NCI-H774 (cell line): ENCODE measurements around the gene WFDC5.
"Not testable (repeated sequence)": the region's sequence is repeated elsewhere in the genome, so short reads cannot be mapped to it uniquely, and the experiment has no call there.

ENCODE experiments used
- DNase-seq: peaks from one replicate; lab custom pipeline; 2025; lab: John Stamatoyannopoulos, UW

The WFDC5 gene, protein sequence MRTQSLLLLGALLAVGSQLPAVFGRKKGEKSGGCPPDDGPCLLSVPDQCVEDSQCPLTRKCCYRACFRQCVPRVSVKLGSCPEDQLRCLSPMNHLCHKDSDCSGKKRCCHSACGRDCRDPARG

DNA sequence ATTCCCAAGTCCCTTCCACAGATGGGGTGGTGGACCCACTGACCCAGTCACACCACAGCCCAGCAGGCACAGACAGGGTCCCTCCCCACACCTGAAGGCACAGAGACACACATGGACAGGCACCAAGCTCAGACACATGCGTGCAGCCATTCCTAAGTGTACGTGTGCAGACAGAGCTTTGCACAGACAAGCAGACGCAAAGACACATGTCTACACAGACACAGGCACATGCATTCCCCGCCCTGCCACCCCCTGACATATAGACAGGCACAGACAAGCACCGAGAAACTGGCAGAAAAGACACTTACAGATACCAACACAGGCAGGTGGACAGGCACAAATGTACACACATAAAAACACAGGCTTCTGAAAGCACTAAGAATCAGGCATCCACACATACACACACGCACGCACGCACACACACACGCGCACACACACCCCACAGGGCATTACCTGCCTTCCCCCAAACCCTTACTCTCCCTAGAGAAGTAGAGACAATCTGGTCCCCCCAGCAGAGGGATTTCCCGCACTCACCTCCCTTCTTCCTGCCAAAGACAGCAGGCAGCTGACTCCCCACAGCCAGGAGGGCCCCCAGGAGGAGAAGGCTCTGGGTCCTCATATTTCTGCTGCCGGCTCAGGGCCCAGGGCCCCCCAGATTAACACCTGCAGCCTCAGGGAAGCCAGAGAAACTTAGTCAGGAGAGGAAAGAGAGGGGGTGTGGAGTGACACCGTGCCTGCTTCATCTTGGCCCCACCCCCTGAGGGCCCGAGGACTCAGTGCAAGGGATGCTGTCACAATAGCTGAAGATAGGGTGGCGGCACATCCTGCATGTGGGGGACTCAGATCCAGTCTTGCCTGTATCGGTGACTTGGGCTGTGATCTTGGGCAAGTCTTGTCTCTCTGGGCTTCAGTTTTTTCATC, at the start of gene WFDC5:
WFDC5 (minus strand) TSS at position 710 of the 921 bp plus-strand sequence; CDS start at position 619, 91 bp downstream.
- DNase-seq, result no peak

DNA sequence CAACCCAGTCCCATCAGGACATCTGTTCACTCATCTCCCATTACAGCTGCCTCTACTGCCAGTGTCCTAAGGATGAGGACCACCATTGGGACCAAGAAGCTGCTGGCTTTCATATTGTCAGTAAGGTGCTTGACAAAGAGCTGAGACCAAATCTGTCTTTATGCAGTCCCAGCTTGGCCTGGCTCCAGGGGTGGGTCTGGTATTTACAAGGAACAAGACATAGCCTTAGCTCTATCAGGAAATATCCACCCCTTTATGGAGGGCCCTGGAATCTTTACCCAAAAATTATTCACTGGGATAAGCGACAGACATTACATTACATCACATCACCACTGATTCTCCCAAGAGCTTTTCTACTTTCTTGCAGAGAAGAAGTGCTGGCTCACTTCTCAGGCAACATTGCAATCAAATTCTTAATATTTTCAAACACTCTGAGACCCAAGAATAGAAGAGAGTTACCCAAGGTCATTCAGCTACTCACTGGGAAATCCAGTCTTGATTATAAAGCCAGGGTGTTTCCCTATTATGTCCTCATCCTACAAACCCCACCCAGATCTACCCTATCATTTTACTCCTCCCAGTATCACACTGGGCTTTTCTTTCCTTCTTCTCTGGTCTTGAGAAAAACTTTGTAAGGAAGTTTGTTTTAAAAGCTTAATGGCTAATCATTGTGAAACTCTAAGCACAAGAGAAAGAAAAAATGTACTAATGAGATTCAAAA, 48.3 kb upstream of the WFDC5 start:
- no peak for DNase-seq

DNA sequence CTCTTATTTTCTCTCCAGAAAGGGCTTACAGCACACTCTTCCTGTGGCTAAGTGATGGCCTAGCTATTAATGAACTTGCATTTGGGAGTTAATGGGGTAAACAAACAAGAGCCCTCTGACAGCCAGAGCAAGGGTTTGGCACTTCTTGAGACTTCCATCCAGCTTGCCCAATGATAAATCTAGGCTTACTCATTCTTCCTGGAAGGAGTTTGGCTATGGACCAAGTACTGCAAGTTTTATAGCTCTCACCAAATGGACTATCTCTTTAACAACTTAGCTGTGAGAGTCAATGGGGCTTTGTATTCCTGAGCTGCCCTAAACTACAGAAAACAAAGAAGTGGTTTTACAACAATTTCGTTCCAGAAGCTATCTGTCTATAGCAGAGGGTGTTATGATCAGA, 43.0 kb upstream of the WFDC5 start:
- no peak for DNase-seq

DNA sequence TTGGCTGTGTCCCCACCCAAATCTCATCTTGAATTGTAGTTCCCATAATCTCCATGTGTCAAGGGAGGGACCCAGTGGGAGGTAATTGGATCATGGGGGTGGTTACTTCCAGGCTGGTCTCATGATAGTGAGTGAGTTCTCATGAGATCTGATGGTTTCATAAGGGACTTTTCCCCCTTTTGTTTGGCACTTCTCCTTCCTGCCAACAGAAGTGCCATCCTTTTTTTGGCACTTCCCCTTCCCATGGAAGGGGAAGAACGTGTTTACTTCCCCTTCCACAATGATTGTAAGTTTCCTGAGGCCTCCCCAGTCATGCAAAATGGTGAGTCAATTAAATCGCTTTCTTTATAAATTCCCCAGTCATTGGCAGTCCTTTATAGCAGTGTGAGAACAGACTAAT, 41.7 kb upstream of the WFDC5 start:
- DNase-seq, result no peak

DNA sequence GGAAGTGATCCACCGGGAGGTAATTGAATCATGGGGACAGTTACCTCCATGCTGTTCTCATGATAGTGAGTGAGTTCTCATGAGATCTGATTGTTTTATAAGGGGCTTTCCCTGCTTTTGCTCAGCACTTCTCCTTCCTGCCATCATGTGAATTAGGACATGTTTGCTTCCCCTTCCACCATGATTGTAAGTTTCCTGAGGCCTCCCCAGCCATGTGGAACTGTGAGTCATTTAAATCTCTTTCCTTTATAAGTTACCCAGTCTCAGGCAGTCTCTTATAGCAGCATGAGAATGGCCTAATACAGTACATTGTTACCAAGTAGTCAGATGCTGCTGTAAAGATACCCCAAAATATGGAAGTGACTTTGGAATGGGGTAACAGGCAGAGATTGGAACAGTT, 39.8 kb upstream of the WFDC5 start:
- not testable (repeated sequence) for DNase-seq

DNA sequence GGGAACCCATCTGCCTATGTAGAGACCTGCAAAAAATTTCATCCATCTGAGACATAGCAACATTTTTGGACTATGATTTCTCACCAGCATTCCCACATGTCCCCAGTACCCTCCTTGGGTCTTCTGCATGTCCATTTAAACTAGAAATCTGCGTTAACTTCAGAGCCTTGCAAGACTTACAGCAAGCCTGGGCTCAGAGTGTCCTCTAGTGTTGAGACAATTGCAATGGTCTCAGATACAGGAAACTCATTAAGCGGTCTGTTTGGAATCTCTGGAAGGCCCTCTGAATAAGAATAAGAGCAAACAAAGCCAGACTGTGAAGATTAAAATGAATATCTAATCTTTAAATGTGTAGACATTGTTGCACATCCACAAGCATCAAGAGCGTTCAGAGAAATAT, 39.2 kb upstream of the WFDC5 start:
- no peak for DNase-seq

DNA sequence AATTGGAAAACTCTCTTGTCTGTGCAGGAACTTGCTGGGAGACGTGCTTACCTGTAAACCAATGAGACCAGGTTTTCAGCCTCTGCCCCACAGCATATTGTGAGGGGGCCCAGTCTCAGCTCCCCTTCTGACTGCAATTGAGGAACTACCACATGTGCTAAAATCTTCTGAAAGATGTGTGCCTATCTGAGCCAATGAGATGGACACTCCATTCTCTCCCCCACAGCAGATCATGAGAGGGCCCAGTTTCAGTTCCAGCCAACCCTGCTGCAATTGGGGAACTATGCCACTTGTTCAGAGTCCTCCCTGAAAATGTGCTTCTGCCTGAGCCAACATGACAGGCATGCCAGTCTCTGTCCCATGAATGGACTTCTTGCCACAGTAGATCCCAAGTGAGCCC, 38.8 kb upstream of the WFDC5 start:
- DNase-seq, result no peak

DNA sequence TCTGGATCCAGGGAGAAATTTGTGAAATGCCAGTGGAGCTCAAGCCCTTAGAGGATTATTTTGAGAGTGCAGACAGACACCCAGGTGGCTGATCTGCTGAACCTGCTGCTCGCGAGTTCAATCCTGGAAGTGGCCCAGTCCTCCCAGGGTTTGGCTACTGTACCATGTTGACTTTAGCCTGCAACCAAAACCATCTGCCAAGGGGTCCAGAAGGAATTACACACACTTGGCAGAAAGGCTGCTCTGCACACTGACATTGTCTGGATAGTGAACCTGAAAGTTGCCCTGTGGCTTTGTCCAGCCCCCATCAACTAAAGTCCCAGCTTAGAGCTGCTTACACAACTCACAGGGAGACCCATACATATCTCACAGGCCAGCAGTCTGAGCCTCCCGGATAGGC, 38.2 kb upstream of the WFDC5 start:
- DNase-seq, result no peak

DNA sequence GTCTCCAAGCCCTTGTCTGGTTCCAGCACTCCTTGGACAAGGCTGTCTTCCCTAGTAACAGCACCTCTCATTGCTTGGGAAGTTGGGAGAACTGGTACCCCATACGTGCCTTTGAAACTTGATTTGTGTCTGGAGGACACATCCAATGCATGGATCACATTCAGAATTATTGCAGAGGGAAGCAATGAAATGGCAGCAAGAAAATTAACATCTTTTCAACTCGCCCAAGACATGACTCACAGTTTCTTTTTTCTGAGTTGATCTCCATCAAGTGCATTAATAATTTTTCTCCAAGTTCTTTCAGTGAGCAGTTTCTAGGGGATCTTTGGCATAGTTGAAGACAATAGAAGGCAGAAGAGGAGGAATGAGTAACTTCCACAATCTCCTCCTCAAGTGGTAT, 37.4 kb upstream of the WFDC5 start:
- DNase-seq, result no peak

DNA sequence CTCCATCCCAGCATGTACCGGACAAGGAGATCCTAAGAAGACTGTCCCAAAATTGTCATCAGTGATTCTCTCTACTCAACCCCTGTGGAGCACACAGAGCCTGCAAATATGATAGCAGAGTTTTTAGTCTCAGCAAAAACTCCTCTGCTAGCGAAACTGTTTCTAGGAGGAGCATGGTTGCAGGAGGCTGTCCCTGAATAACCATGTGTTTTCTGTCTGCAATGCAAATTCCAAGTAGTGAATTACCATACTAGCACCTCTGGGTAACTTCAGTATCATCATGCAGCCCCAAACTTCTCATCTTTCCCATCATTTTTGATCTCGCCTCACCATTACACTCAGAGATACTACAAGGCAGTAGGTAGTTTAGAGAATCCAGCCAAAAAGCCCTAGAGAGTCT, 34.1 kb upstream of the WFDC5 start:
- no peak for DNase-seq

DNA sequence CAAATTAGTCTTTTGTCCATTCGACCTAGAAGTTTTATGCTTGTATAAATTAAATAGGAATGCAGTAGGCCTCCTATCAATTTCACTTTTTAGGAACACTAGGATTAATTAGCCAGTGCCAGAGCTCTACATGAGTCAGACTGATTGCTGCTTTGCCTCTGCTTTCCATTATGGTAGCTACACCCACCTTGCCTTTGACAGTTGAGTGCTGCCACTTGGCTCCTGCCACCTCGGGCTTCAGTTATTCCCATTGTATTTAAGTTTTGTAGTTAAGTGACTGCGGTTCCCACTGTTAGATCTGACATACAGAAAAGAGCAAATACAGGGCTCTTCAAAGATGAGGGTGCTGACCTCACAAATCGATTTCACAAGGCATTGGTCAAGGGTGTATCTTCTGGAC, 25.9 kb upstream of the WFDC5 start:
- no peak for DNase-seq

DNA sequence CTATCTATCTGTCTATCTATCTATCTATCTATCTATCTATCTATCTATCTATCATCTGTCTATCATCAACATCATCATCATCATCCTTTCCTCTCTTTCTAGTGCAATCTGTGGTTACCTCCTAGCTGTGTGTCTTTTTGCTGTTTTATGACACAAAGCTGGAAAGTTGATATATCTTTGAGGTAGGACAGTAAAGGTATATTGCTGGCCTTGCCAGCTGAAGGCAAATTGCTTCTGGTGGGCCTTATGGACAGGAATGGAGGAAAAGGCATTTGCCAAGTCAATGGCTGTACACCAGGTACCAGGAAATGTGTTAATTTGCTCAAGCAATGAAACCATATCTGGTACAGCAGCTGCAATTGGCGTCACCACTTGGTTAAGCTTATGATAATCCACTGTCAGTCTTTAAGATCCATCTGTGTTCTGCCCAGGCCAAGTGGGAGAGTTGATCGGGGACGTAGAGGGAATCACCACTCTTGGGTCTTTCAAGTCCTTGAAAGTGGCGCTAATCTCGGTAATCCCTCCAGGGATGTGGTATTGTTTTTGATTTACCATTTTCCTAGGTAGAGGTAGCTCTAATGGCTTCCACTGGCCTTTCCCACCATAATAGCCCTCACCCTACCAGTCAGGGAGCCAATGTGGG, 24.9 kb upstream of the WFDC5 start:
- DNase-seq, result not testable (repeated sequence)

DNA sequence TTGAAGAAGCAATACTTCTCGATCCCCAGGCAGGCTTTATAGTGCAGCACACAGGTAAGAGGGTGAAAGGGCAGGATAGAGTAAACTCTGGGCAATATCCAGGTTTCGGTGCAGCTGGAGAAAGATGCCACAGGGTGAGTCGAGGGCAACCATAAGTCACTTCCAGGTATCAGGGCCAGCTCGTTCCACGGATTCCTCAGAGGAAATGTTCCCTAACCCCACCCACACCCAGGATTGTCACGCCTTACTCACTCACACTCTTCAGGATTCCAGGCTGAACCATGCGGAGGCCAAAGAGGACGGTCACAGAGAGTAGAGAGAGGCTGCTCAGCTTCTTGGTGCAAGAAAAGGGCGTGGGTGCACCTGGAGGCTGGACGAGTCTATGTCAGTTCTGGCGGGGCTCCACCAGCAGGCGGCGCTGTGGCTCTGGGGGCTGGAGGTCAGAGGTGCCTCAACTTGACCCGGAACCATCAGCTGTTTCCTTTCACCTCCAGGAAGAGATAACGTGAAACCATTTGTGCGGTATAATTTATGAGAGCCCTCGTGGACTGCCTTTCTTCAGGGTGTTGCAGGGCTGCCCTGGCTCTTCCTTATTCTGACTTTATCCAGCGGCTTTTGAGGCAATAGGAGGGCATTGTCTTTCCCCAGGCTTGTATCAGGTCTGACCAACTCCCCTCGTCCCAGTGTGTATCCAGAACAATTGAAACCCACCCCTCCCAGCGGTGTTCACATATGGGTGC, 23.8 kb upstream of the WFDC5 start:
- peak; percentile 3 for DNase-seq

DNA sequence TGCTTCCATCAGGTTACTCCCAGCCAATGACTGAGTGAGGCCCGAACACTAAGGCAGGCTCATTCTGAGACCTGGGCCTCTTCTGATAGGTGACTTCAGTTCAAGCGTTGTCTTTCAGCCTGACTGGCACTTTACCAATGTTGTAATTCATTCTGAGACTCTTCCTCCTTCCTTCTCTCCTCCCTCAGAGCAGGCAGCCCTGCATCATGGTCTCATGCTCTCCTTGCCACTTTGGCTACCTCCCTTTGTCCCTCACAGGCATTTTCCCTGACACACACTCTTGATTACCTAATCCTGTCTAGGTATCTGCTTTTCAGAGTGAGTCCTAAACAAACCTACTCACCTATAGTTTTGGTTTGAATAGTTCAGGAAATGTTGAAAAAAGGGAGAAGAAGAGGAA, 21.9 kb upstream of the WFDC5 start:
- no peak for DNase-seq

DNA sequence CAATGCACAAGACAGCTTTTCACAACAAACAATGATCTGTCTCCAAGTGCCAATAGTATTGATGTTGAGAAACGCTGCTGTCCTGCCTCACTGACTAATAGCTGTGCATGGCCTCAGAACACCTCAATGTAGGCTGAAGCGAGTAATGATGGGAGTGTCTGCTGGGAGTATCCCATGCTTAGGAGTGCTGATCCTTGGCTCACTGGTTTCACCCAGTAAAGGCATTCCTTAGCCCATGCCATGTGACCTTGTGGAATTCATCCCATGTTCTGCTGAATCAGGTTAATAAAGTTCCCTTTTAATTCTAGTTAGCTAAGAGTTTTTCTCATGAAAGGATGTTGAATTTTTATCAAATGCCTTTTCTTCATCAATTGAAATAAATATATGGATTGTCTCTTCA, 13.1 kb upstream of the WFDC5 start:
- no peak for DNase-seq

DNA sequence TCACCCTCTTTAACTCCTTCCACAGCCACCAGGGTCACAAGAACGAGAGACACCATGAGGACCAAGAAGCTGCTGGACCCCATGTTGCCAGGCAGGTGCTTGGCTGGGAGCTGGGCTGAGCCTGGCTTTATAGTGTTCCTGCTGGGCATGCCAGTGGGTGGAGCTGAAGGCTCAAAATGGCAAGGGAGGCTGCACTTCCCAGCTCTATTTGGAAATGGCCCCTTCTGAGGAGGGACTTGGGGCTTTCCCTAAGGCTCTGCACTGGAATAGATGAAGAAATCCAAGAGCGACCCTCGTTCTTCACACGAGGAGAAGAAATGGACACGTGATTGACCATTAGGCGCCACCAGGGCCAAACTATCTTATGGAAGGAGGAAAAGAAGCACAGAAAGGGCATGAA, 9.4 kb upstream of the WFDC5 start, which contains the start of gene WFDC12:
WFDC12 (minus strand) TSS at position 101 of the 400 bp plus-strand sequence; CDS start at position 83, 18 bp downstream.
- DNase-seq, result no peak

DNA sequence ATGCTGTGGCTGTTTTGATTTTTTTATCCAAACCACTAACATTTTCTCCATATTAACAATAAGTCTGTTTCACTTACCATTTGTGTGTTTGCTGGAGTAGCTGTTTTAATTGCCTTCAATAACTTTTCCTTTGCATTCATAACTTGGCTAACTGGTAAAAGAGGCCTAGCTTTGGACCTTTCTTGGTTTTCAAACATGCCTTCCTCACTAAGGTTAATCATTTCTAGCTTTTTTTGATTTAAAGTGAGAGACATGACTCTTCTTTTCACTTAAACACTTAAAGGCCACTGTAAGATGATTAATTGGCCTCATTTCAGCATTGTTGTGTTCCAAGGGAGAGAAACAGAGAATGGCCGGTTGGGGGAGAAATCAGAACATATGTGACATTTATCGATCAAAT, 6.4 kb upstream of the WFDC5 start:
- DNase-seq, result no peak

DNA sequence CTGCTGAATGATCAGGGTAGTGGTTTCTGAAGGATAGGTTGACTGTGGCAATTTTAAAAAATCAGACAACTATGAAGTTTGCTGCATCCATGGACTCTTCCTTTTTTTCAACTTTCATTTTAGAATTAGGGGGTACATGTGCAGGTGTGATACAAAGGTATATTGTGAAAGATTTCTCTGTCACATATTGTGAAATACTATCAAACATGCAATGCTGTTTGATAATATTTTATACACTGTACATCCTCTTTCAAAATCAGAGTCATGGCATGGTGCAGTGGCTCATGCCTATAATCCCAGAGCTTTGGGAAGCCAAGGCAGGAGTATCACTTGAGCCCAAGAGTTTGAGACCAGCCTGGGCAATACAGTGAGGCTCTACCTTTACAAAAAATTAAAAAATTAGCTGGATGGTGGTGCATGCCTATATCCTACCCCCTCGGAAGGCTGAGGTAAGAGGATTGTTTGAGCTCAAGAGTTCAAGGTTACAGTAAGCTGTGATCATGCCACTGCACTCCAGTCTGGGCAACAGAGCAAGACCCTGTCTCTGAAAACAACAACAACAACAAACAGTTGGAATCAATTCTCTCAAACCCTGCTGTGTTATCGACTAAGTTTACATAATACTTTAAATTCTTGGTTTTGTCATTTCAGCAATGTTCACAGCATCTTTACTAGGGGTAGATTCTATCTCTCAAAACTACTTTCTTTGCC, 4.7 kb upstream of the WFDC5 start:
- DNase-seq, result no peak

DNA sequence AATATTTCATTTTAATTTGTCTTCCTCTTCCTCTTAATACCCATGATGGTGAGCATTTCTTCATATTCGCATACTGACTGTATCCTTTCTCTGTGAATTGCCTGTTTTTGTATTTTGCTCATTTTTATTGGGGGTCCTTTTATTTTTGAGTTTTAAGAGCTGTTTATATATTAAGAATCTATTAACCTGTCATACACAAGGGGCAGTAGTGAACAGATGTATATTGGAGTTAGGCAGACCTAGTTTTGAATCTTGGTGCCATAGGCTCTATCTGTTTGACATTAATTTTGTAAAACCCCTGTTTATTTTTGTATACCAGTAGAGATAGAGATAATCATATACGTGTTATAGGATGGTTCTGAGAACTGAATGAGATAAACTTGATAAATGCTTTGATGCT, 3.1 kb upstream of the WFDC5 start:
- DNase-seq, result no peak

DNA sequence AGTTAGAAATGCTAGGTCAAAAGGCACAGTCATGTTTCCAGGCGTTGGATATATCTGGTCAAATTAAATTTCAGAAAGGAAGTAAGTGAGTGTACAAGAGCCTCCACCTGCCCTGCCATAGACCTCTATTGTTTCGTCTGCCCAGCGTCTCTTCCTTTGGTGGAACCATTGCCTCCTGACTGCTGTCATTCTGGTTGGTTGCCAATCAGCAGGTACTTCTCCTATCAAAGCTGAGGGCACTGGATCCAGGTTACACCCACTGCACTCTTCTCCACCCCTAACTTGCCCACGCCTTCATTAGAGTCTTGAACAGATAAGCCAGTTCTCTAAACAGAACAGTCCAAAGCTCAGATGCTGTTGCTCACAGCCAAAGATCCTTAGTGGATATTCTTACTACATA, 2.6 kb upstream of the WFDC5 start:
- DNase-seq, result peak; percentile 5

DNA sequence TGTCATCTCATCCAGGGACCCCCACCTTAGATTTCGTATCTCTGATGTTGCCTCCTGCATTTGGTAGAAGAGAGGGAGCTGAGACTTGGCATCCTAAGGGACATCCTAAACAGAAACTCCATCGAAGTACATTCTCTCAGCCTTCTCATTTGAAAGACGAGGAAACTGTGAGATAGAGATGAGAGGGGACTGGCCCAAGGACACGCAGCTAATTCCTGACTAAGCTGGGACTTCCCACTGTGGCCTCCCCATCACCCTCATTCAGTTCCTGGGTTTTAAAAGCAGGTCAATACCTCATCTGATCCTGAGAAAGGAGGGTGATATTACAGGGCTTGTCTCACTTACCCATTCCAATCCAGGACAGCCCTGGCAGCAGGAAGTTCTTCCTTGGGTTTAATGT, 855 bp upstream of the WFDC5 start:
- DNase-seq, result no peak
